SK-N-SH (cell line): ENCODE data around the gene NAA30. TPM values are rescaled to one million over a fixed set of nuclear protein-coding genes. Genes with fewer than 3 reads are reported as not detected.

Experiments
- CTCF ChIA-PET: fragments of 300-600, 350-600 bp; formaldehyde crosslinking; extraction: SDS; loops from one replicate; lab custom pipeline; 2021; lab: Yijun Ruan, JAX
- POLR2A ChIA-PET: fragments of 350-600 bp; sonication (Branson Sonifier 250); formaldehyde crosslinking; extraction: SDS; loops from one replicate; lab custom pipeline; 2020; ENCODE audit warnings: antibody characterized with exemption, inconsistent platforms; lab: Yijun Ruan, JAX
- DNase-seq: peaks from one replicate; pipeline ENCODE4 v3.0.0; 2012
- H2AFZ ChIP-seq: fragments of 200-600 bp; sonication (generic); 2 replicates; pipeline ENCODE4 v1.8.1; 2016; ENCODE audit warnings: antibody characterized with exemption, mild to moderate bottlenecking, low read depth
- H3F3A ChIP-seq: fragments of 200-600 bp; sonication (generic); replicated peaks from 2 replicates; pipeline ENCODE3; 2016; ENCODE audit warnings: antibody characterized with exemption, mild to moderate bottlenecking; ENCODE audit not compliant: insufficient read depth
- H3K27ac ChIP-seq, 2 experiments: fragments of 200-500 bp in 1 of 2; fragments of 200-600 bp in 1 of 2; sonication (Bioruptor generic) in 1 of 2; sonication (generic), shearing (Covaris generic) in 1 of 2; 2 replicates each; pipeline versions ENCODE4 v1.5.1 to v1.6.1; 2014 to 2016; ENCODE audit warnings: low read depth in 2 of 2, inconsistent platforms in 1 of 2, low read length in 1 of 2, mild to moderate bottlenecking in 1 of 2, mixed read lengths in 1 of 2
- H3K27me3 ChIP-seq: fragments of 200-600 bp; sonication (generic), shearing (Covaris generic); 2 replicates; pipeline ENCODE4 v1.6.1; 2016; ENCODE audit warnings: mixed run types; ENCODE audit not compliant: insufficient read depth
- H3K36me3 ChIP-seq, 2 experiments: fragments of 200-500 bp in 1 of 2; fragments of 200-600 bp in 1 of 2; sonication (Bioruptor generic) in 1 of 2; sonication (generic) in 1 of 2; replicated peaks in 1 of 2; 2 replicates each; pipeline versions ENCODE3 to v1.5.1; 2014 to 2016; ENCODE audit warnings: low read length in 1 of 2, mild to moderate bottlenecking in 1 of 2; ENCODE audit not compliant: insufficient read depth in 2 of 2, control insufficient read depth in 1 of 2
- H3K4me1 ChIP-seq, 2 experiments: fragments of 200-500 bp in 1 of 2; fragments of 200-600 bp in 1 of 2; sonication (Bioruptor generic) in 1 of 2; sonication (generic), shearing (Covaris generic) in 1 of 2; 2 replicates each; pipeline versions ENCODE4 v1.5.1 to v1.6.1; 2014 to 2016; ENCODE audit warnings: low read depth in 1 of 2, low read length in 1 of 2, mixed run types in 1 of 2; ENCODE audit not compliant: insufficient read depth in 2 of 2, control insufficient read depth in 1 of 2
- H3K4me2 ChIP-seq: fragments of 200-600 bp; sonication (generic), shearing (Covaris generic); 2 replicates; pipeline ENCODE4 v1.6.1; 2017; ENCODE audit warnings: mixed run types
- H3K4me3 ChIP-seq, 2 experiments: fragments of 200-500 bp in 1 of 2; fragments of 200-600 bp in 1 of 2; sonication (Bioruptor generic) in 1 of 2; sonication (generic), shearing (Covaris generic) in 1 of 2; 2 replicates each; pipeline versions ENCODE4 v1.5.1 to v1.8.1; 2014 to 2016; ENCODE audit warnings: low read depth in 2 of 2, inconsistent platforms in 1 of 2, low read length in 1 of 2, mild to moderate bottlenecking in 1 of 2, mixed read lengths in 1 of 2, moderate library complexity in 1 of 2
- H3K79me2 ChIP-seq: fragments of 200-600 bp; sonication (generic); 2 replicates; pipeline ENCODE4 v1.8.1; 2017; ENCODE audit warnings: mild to moderate bottlenecking; ENCODE audit not compliant: insufficient read depth
- H3K9ac ChIP-seq: fragments of 200-600 bp; sonication (generic); 2 replicates; pipeline ENCODE4 v1.6.1; 2017; ENCODE audit warnings: mixed run types
- H3K9me2 ChIP-seq: fragments of 200-600 bp; sonication (generic); 2 replicates; pipeline ENCODE4 v1.6.1; 2017; ENCODE audit warnings: mixed run types
- H3K9me3 ChIP-seq: fragments of 200-600 bp; sonication (generic); 2 replicates; pipeline ENCODE4 v1.6.1; 2017; ENCODE audit warnings: mixed run types, mild to moderate bottlenecking, moderate library complexity
- H4K20me1 ChIP-seq: fragments of 200-600 bp; sonication (generic); 2 replicates; pipeline ENCODE4 v1.6.1; 2017; ENCODE audit warnings: mild to moderate bottlenecking, mixed run types; ENCODE audit not compliant: insufficient read depth
- ELF1 ChIP-seq: IDR thresholded peaks from 2 replicates; pipeline ENCODE4 v1.4.0; 2012
- EP300 ChIP-seq, 2 experiments: IDR thresholded peaks; 2 replicates each; pipeline versions ENCODE4 v1.4.0 to v1.6.1; 2012; ENCODE audit warnings: borderline replicate concordance in 1 of 2, low read depth in 1 of 2, low read length in 1 of 2
- FOSL2 ChIP-seq: IDR thresholded peaks from 2 replicates; pipeline ENCODE4 v1.4.0; 2012; ENCODE audit warnings: low read depth, mild to moderate bottlenecking, moderate library complexity, borderline replicate concordance
- FOXM1 ChIP-seq: IDR thresholded peaks from 2 replicates; pipeline ENCODE4 v1.4.0; 2012; ENCODE audit warnings: low read depth, mild to moderate bottlenecking
- GABPA ChIP-seq: IDR thresholded peaks from 2 replicates; pipeline ENCODE4 v1.4.0; 2012; ENCODE audit warnings: low read depth, mild to moderate bottlenecking
- MEF2A ChIP-seq: IDR thresholded peaks from 2 replicates; pipeline ENCODE4 v1.4.0; 2012; ENCODE audit warnings: low read depth, borderline replicate concordance
- RCOR1 ChIP-seq: fragments of 150-350 bp; IDR thresholded peaks from 2 replicates; pipeline ENCODE4 v1.6.1; 2017; ENCODE audit warnings: antibody characterized with exemption, low read length
- REST ChIP-seq: IDR thresholded peaks from 2 replicates; pipeline ENCODE4 v1.6.1; 2012; ENCODE audit warnings: mild to moderate bottlenecking, low read depth, low read length, moderate library complexity
- RFX5 ChIP-seq: IDR thresholded peaks from 2 replicates; pipeline ENCODE4 v1.6.1; 2012; ENCODE audit warnings: mild to moderate bottlenecking, improper control_type of control experiment, low read length
- SMC3 ChIP-seq: IDR thresholded peaks from 2 replicates; pipeline ENCODE4 v1.6.1; 2012; ENCODE audit warnings: low read depth, low read length, improper control_type of control experiment
- TEAD4 ChIP-seq: IDR thresholded peaks from 2 replicates; pipeline ENCODE4 v1.4.0; 2012; ENCODE audit warnings: mild to moderate bottlenecking, borderline replicate concordance; ENCODE audit not compliant: insufficient read depth
- WGBS: methylation state at CpG from one replicate; pipeline ENCODE4 v1.1.6; 2017; ENCODE audit warnings: low lambda C conversion rate; 5-methylcytosine and 5-hydroxymethylcytosine counted together
- polyA plus RNA-seq, 3 experiments: library from polyadenylated mRNA; depleted of rRNA; stranded (reverse); fragments of >200 nt; gene quantifications; 2 replicates each; pipeline ENCODE4 v1.2.3, GENCODE V29; 2012
- TF ChIP-seq, protein P1 (sequence below): fragments of 200-600 bp; sonication (generic); IDR thresholded peaks from 2 replicates; pipeline ENCODE4 v1.6.1; 2017; ENCODE audit warnings: antibody characterized with exemption, mild to moderate bottlenecking, moderate library complexity
- TF ChIP-seq, protein P2 (sequence below): fragments of 150-350 bp; IDR thresholded peaks from 2 replicates; pipeline ENCODE4 v1.6.1; 2016; ENCODE audit warnings: mild to moderate bottlenecking, low read depth, low read length

NAA30 gene
- polyA plus RNA-seq, 1 of the 3 experiments (the other 2 are of a cell fraction) = 3.0 TPM

DNA sequence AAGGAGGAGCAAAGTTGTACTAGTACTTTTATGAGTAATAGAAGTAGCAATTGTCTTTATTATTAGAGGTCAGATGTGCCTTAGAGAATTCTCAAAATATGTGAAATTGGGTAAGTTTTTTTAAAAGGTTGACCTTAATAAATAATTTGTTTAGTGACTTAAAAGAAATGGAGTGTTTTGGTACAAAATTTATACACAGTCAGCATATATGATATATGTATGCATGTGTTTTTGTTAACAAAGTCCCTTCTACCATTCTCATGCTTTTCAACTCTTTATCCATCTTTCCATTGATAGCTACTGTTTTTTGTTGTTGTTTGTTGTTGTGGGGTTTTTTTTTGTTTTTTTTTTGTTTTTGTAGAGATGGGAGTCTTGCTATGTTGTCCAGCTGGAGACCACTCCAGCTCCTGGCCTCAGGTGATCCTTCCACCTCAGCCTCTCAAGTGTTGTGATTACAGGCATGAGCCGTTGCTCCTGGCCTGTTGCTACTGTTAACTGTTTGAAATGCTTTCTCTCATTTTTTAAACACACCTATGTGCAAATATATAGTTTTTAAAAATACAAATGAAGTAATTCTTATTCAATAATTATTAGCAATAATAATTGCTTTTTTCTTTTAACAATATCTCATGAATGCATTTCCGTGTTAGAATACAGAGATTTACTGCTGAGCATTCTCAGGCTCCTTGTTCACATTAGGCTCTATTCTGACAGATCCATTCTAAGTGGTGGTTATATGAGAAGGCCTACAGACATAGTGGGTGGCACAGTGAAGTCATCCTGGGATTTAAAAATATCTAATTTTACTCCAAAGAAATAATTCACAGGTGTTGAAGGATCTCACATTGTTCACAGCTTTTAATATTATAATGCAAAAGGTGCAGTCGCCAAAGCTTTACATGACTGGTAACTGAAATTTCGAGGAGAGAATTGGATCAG lies 10.4 kb downstream of the NAA30 start:
- POLR2A ChIA-PET = no interaction called here
- Histone ChIP-seq H3K4me3 (no peak overlapping the region), H3K9ac (no peak overlapping the region), H3F3A (no peaks in the 10 kb centered on the region), H3K4me2 (no peak overlapping the region), H3K79me2 (peaks cover 46% of the 10 kb centered on the region), H3K4me1 (peaks cover 2 to 14% of the 10 kb centered on the region in 2 experiments; a peak in 2 of 4 replicates)
- TF ChIP-seq GABPA (no peak), RFX5 (no peak), FOXM1 (no peak), RCOR1 (no peak), SMC3 (no peak), MEF2A (no peak), EP300 (IDR thresholded peaks at IDR 0.05; ENCODE audit: borderline replicate concordance in 1 of 2, low read depth in 1 of 2, low read length in 1 of 2) (no peak), FOSL2 (no peak), TEAD4 (no peak), REST (no peak), ELF1 (no peak)
- TF ChIP-seq, protein P1, sequence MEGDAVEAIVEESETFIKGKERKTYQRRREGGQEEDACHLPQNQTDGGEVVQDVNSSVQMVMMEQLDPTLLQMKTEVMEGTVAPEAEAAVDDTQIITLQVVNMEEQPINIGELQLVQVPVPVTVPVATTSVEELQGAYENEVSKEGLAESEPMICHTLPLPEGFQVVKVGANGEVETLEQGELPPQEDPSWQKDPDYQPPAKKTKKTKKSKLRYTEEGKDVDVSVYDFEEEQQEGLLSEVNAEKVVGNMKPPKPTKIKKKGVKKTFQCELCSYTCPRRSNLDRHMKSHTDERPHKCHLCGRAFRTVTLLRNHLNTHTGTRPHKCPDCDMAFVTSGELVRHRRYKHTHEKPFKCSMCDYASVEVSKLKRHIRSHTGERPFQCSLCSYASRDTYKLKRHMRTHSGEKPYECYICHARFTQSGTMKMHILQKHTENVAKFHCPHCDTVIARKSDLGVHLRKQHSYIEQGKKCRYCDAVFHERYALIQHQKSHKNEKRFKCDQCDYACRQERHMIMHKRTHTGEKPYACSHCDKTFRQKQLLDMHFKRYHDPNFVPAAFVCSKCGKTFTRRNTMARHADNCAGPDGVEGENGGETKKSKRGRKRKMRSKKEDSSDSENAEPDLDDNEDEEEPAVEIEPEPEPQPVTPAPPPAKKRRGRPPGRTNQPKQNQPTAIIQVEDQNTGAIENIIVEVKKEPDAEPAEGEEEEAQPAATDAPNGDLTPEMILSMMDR = no peak
- TF ChIP-seq, protein P2, sequence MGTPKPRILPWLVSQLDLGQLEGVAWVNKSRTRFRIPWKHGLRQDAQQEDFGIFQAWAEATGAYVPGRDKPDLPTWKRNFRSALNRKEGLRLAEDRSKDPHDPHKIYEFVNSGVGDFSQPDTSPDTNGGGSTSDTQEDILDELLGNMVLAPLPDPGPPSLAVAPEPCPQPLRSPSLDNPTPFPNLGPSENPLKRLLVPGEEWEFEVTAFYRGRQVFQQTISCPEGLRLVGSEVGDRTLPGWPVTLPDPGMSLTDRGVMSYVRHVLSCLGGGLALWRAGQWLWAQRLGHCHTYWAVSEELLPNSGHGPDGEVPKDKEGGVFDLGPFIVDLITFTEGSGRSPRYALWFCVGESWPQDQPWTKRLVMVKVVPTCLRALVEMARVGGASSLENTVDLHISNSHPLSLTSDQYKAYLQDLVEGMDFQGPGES = no peak
- TF ChIP-seq, all 33 proteins: peak for 0
- Histone ChIP-seq H3K9me2 (no peaks in the 10 kb centered on the region), H3K9me3 (no peaks in the 10 kb centered on the region), H3K27ac (no peak overlapping the region), H4K20me1 (no peaks in the 10 kb centered on the region; the same call in 1 of the 2 replicates), H2AFZ (no peak overlapping the region), H3K36me3 (peaks cover 38 to 72% of the 10 kb centered on the region in 2 experiments), H3K27me3 (no peaks in the 10 kb centered on the region)
- DNase-seq = no peak
- CTCF ChIA-PET = interaction anchor here (1.6 kb wide), 1 partner anchor 15 kb away, joined by 4 read pairs; no protein-coding TSS in a partner anchor
- 94% methylated on average over 4 of the region's 4 CpGs for WGBS
